ENCODE data around the gene RNF224. TPM values are rescaled to one million over a fixed set of nuclear protein-coding genes. Genes with fewer than 3 reads are reported as not detected.
A peak's percentile ranks its signal among the peaks of the same experiment; 100 is the strongest.
"Not testable (repeated sequence)": the region's sequence is repeated elsewhere in the genome, so short reads cannot be mapped to it uniquely, and the experiment has no call there.

The RNF224 gene
- polyA plus RNA-seq, 1 donor (not counting 4 experiments of a cell fraction or from before 2014, with no cell fraction given), result not detected

DNA sequence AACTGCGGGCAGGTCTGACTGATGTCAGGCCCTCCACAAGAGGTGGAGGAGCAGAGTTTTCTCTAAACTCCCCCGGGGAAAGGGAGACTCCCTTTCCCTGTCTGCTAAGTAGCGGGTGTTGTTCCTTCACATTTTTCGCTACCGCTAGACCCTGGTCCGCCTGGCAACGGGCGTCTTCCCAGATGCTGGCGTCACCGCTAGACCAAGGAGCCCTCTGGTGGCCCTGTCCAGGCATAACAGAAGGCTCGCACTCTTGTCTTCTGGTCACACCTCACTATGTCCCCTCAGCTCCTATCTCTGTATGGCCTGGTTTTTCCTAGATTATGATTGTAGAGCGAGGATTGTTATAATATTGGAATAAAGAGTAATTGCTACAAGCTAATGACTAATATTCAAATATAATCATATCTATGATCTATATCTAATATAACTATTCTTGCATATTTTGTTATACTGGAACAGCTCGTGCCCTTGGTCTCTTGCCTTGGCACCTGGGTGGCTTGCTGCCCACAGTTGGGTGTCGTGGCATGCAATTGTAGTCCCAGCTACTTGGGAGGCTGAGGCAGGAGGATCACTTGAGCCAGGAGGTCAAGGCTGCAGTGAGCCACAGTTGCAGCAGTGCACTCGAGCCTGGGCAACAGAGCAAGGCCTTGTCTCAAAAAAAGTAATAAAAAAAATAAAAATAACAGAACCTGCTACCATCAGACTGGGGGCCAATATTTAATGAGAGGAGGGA lies 35.0 kb downstream of the RNF224 start:
- H3K9me1 ChIP-seq (ENCODE audit: control insufficient read depth, extremely low read depth, insufficient read depth, low read length); H4K20me1 ChIP-seq (ENCODE audit: control insufficient read depth, extremely low read depth, insufficient read depth, low read length); dilution Hi-C loops (cut with MboI; ENCODE audit: extremely low pct_ligation_motif_present, low sequenced_read_pairs); FAIRE-seq; H3K27me3 ChIP-seq (ENCODE audit: control insufficient read depth, extremely low read depth, insufficient read depth, low read length); H3K4me2 ChIP-seq (ENCODE audit: control insufficient read depth, extremely low read depth, insufficient read depth, low read depth, low read length); H3K9me3 ChIP-seq (ENCODE audit: control insufficient read depth, low read depth, low read length); H3K4me1 ChIP-seq (ENCODE audit: control insufficient read depth, extremely low read depth, insufficient read depth, low read length); H3K4me3 ChIP-seq (ENCODE audit: control insufficient read depth in 2 of 3, extremely low read depth in 1 of 3, insufficient read depth in 2 of 3, low read depth in 1 of 3, low read length in 3 of 3); H3K79me2 ChIP-seq (ENCODE audit: control insufficient read depth, insufficient read depth, low read length); H3K9ac ChIP-seq (ENCODE audit: control insufficient read depth, extremely low read depth, insufficient read depth, low read length); H2AFZ ChIP-seq (ENCODE audit: control insufficient read depth, low read length); DNase-seq (ENCODE audit: low read depth, low spot score); H3K27ac ChIP-seq (ENCODE audit: control insufficient read depth, insufficient read depth, low read length): not testable (repeated sequence)
- TF ChIP-seq, protein P1, sequence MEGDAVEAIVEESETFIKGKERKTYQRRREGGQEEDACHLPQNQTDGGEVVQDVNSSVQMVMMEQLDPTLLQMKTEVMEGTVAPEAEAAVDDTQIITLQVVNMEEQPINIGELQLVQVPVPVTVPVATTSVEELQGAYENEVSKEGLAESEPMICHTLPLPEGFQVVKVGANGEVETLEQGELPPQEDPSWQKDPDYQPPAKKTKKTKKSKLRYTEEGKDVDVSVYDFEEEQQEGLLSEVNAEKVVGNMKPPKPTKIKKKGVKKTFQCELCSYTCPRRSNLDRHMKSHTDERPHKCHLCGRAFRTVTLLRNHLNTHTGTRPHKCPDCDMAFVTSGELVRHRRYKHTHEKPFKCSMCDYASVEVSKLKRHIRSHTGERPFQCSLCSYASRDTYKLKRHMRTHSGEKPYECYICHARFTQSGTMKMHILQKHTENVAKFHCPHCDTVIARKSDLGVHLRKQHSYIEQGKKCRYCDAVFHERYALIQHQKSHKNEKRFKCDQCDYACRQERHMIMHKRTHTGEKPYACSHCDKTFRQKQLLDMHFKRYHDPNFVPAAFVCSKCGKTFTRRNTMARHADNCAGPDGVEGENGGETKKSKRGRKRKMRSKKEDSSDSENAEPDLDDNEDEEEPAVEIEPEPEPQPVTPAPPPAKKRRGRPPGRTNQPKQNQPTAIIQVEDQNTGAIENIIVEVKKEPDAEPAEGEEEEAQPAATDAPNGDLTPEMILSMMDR (optimal IDR thresholded peaks at IDR 0.05 in 1 of 3, IDR thresholded peaks at IDR 0.05 in 1 of 3, conservative IDR thresholded peaks at IDR 0.05 in 1 of 3; ENCODE audit: extremely low read depth in 1 of 3, insufficient read depth in 2 of 3, low read length in 3 of 3), result peak in 1 of 3 experiments; percentile 37
- peaks cover 23 to 32% of the 10 kb centered on the region in 2 experiments for H3K36me3 ChIP-seq (ENCODE audit: control insufficient read depth in 2 of 2, extremely low read depth in 1 of 2, insufficient read depth in 2 of 2, low read length in 2 of 2)

DNA sequence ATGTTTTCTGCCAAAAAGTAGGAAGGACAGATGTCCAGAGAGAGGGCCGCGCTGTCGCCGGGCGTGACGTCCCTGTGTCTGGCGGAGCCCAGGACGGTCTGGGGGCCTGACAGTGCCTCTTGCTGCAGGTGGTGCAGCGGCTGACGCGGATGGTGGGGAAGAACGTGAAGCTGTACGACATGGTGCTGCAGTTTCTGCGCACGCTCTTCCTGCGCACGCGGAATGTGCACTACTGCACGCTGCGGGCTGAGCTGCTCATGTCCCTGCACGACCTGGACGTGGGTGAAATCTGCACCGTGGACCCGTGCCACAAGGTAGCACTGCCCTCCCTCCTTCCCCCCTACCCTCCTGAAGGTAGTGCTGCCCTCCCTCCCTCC lies 35.6 kb downstream of the RNF224 start:
- H3K4me1 ChIP-seq (ENCODE audit: control insufficient read depth, extremely low read depth, insufficient read depth, low read length), result no peaks in the 10 kb centered on the region
- H3K79me2 ChIP-seq (ENCODE audit: control insufficient read depth, insufficient read depth, low read length), result peaks cover 8% of the 10 kb centered on the region
- H3K36me3 ChIP-seq (ENCODE audit: control insufficient read depth in 2 of 2, extremely low read depth in 1 of 2, insufficient read depth in 2 of 2, low read length in 2 of 2), result peaks cover 23 to 34% of the 10 kb centered on the region in 2 experiments
- TF ChIP-seq, protein P1 (optimal IDR thresholded peaks at IDR 0.05 in 1 of 3, IDR thresholded peaks at IDR 0.05 in 1 of 3, conservative IDR thresholded peaks at IDR 0.05 in 1 of 3; ENCODE audit: extremely low read depth in 1 of 3, insufficient read depth in 2 of 3, low read length in 3 of 3), result no peak
- TF ChIP-seq EZH2 (IDR thresholded peaks at IDR 0.05; ENCODE audit: low read length), result no peak
- H3K9me1 ChIP-seq (ENCODE audit: control insufficient read depth, extremely low read depth, insufficient read depth, low read length), result no peaks in the 10 kb centered on the region
- no peak for DNase-seq (ENCODE audit: low read depth, low spot score)
- no peaks in the 10 kb centered on the region for H4K20me1 ChIP-seq (ENCODE audit: control insufficient read depth, extremely low read depth, insufficient read depth, low read length)
- H3K27me3 ChIP-seq (ENCODE audit: control insufficient read depth, extremely low read depth, insufficient read depth, low read length), result no peaks in the 10 kb centered on the region
- H2AFZ ChIP-seq (ENCODE audit: control insufficient read depth, low read length), result no peak overlapping the region
- H3K4me2 ChIP-seq (ENCODE audit: control insufficient read depth, extremely low read depth, insufficient read depth, low read depth, low read length), result no peak overlapping the region
- H3K9me3 ChIP-seq (ENCODE audit: control insufficient read depth, low read depth, low read length), result no peaks in the 10 kb centered on the region
- H3K4me3 ChIP-seq (ENCODE audit: control insufficient read depth in 2 of 3, extremely low read depth in 1 of 3, insufficient read depth in 2 of 3, low read depth in 1 of 3, low read length in 3 of 3), result no peak overlapping the region
- dilution Hi-C loops (cut with MboI; ENCODE audit: extremely low pct_ligation_motif_present, low sequenced_read_pairs), result no loop called here
- H3K9ac ChIP-seq (ENCODE audit: control insufficient read depth, extremely low read depth, insufficient read depth, low read length), result no peak overlapping the region
- no peak for FAIRE-seq
- no peak overlapping the region for H3K27ac ChIP-seq (ENCODE audit: control insufficient read depth, insufficient read depth, low read length)
